Stimulated activated CD8-positive, alpha-beta memory T cell treated with anti-CD3 and anti-CD28 coated beads, Interleukin-15, amount 100 ng/mL, for 48 hours (primary cell): Measurements from ENCODE around the gene EREG.
"Not testable (repeated sequence)": the region's sequence is repeated elsewhere in the genome, so short reads cannot be mapped to it uniquely, and the experiment has no call there.

ENCODE experiments used
- DNase-seq, 2 donors: peaks; one replicate each; pipeline ENCODE4 v3.0.0-alpha.2; 2020; ENCODE audit warnings: low read depth in 2 of 2

EREG gene

GRCh38 chr4:74364652-74365491 is at the start of gene EREG:
Gene EREG, plus strand, starts transcription at chr4:74365145. Its CDS starts 164 bp downstream, at chr4:74365309.
- DNase-seq, result no peak

- DNase-seq, result no peak
Observed at GRCh38 chr4:74315376-74315775, 49.6 kb upstream of the EREG start.

GRCh38 chr4:74316397-74316796 is 48.5 kb upstream of the EREG start:
- DNase-seq, result no peak

- DNase-seq, result no peak
Observed at GRCh38 chr4:74317616-74318246, 47.2 kb upstream of the EREG start.

GRCh38 chr4:74318276-74318675 is 46.7 kb upstream of the EREG start:
- DNase-seq, result no peak

GRCh38 chr4:74319470-74319869 is 45.5 kb upstream of the EREG start:
- no peak for DNase-seq

- no peak for DNase-seq
Observed at GRCh38 chr4:74320559-74321118, 44.3 kb upstream of the EREG start.

- no peak for DNase-seq
Observed at GRCh38 chr4:74322301-74322700, 42.6 kb upstream of the EREG start.

GRCh38 chr4:74323663-74324062 is 41.3 kb upstream of the EREG start:
- DNase-seq, result no peak

GRCh38 chr4:74324262-74324661 is 40.7 kb upstream of the EREG start:
- no peak for DNase-seq

- DNase-seq, result no peak
Observed at GRCh38 chr4:74325886-74326285, 39.1 kb upstream of the EREG start.

GRCh38 chr4:74327762-74328161 is 37.2 kb upstream of the EREG start:
- DNase-seq, result no peak

- no peak for DNase-seq
Observed at GRCh38 chr4:74328501-74328900, 36.4 kb upstream of the EREG start.

- DNase-seq, result no peak
Observed at GRCh38 chr4:74329307-74329706, 35.6 kb upstream of the EREG start.

- DNase-seq, result no peak
Observed at GRCh38 chr4:74330295-74330750, 34.6 kb upstream of the EREG start.

GRCh38 chr4:74331252-74331651 is 33.7 kb upstream of the EREG start:
- DNase-seq, result no peak

GRCh38 chr4:74331944-74332343 is 33.0 kb upstream of the EREG start:
- DNase-seq, result no peak

- DNase-seq, result no peak
Observed at GRCh38 chr4:74334636-74335035, 30.3 kb upstream of the EREG start.

GRCh38 chr4:74335341-74336021 is 29.5 kb upstream of the EREG start:
- no peak for DNase-seq

- no peak for DNase-seq
Observed at GRCh38 chr4:74338792-74339333, 26.1 kb upstream of the EREG start.

GRCh38 chr4:74339501-74339900 is 25.4 kb upstream of the EREG start:
- DNase-seq, result no peak

- not testable (repeated sequence) for DNase-seq
Observed at GRCh38 chr4:74340421-74340820, 24.5 kb upstream of the EREG start.
